Measurements from ENCODE around the gene TMEM203. TPM values are rescaled to one million over a fixed set of nuclear protein-coding genes. Genes with fewer than 3 reads are reported as not detected.

Gene TMEM203
- total RNA-seq, 1 donor from 2014 or later = 31.6 TPM

Small RNAs within 50 kb of the gene (small RNA-seq; reads per million reads assigned to genes)
- gene MIR3621 (ENCODE audit: low replicate concordance) = not detected

Other genes starting within 250 kb of the TMEM203 start
- 11.9 TPM for gene PTGDS, start 228.1 kb downstream of the TMEM203 start, total RNA-seq
- gene LCNL1, start 222.7 kb downstream of the TMEM203 start, total RNA-seq = 0.94 TPM
- gene PAXX, start 213.2 kb downstream of the TMEM203 start, total RNA-seq = 14.7 TPM
- not detected for gene CLIC3, start 209.1 kb downstream of the TMEM203 start, total RNA-seq
- 45.4 TPM for gene ABCA2, start 177.4 kb downstream of the TMEM203 start, total RNA-seq
- not detected for gene FUT7, start 173.6 kb downstream of the TMEM203 start, total RNA-seq
- gene NPDC1, start 159.5 kb downstream of the TMEM203 start, total RNA-seq = 34.4 TPM
- gene ENTPD2, start 151.6 kb downstream of the TMEM203 start, total RNA-seq = 0.63 TPM
- gene SAPCD2, start 135.1 kb downstream of the TMEM203 start, total RNA-seq = 2.5 TPM
- 0.63 TPM for gene UAP1L1, start 128.1 kb downstream of the TMEM203 start, total RNA-seq
- gene MAN1B1, start 118.7 kb downstream of the TMEM203 start, total RNA-seq = 72.6 TPM
- gene DPP7, start 90.9 kb downstream of the TMEM203 start, total RNA-seq = 36.6 TPM
- 63.5 TPM for gene GRIN1, start 66.5 kb downstream of the TMEM203 start, total RNA-seq
- gene LRRC26, start 35.6 kb downstream of the TMEM203 start, total RNA-seq = 0.31 TPM
- gene TMEM210, start 33.6 kb downstream of the TMEM203 start, total RNA-seq = not detected
- 39.1 TPM for gene ANAPC2, start 17.1 kb downstream of the TMEM203 start, total RNA-seq
- 21.3 TPM for gene SSNA1, start 17.0 kb downstream of the TMEM203 start, total RNA-seq
- 7.5 TPM for gene TPRN, start 4.9 kb downstream of the TMEM203 start, total RNA-seq
- gene NDOR1, start 52 bp upstream of the TMEM203 start, total RNA-seq = 6.9 TPM
- gene RNF208, start 16.6 kb upstream of the TMEM203 start, total RNA-seq = 1.9 TPM
- not detected for gene CYSRT1, start 19.5 kb upstream of the TMEM203 start, total RNA-seq
- gene RNF224, start 21.9 kb upstream of the TMEM203 start, total RNA-seq = not detected
- not detected for gene SLC34A3, start 25.3 kb upstream of the TMEM203 start, total RNA-seq
- gene TUBB4B, start 35.6 kb upstream of the TMEM203 start, total RNA-seq = 88.9 TPM
- gene STPG3, start 45.6 kb upstream of the TMEM203 start, total RNA-seq = not detected
- 34.4 TPM for gene NELFB, start 49.7 kb upstream of the TMEM203 start, total RNA-seq
- 0.31 TPM for gene TOR4A, start 72.1 kb upstream of the TMEM203 start, total RNA-seq
- gene NRARP, start 96.6 kb upstream of the TMEM203 start, total RNA-seq = 5.0 TPM
- 36.9 TPM for gene EXD3, start 217.5 kb upstream of the TMEM203 start, total RNA-seq
- 2.5 TPM for gene NOXA1, start 217.7 kb upstream of the TMEM203 start, total RNA-seq
- gene ENTPD8, start 235.7 kb upstream of the TMEM203 start, total RNA-seq = not detected

Data from parietal lobe (tissue), 2 donors.